Measurements from ENCODE around the gene SMAD6. TPM values are rescaled to one million over a fixed set of nuclear protein-coding genes. Genes with fewer than 3 reads are reported as not detected.
"Not testable (repeated sequence)": the region's sequence is repeated elsewhere in the genome, so short reads cannot be mapped to it uniquely, and the experiment has no call there.

Gene SMAD6
- total RNA-seq, 4 donors from 2014 or later, result 1.7 to 6.3 (median 3.8) TPM

DNA sequence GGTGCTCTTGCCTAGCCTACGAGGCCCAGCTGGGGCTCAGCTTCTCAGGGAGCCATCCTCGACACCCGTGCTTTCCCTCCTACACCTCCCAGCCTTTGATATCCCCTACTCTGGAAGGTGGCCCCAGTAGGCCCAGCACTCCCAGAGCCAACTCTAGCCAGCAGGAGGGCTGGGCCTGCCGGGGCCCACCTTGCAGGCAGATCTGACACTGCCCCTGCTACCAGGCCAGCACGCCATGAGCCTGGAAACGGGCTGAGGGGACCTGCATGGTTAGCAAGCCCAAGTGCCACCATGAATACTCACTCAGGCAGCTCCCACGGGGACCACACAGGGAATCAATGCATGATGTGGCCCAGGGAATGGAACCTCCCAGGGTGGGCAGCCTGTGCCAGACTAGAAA lies 123.7 kb downstream of the SMAD6 start:
- TF ChIP-seq, protein P1, sequence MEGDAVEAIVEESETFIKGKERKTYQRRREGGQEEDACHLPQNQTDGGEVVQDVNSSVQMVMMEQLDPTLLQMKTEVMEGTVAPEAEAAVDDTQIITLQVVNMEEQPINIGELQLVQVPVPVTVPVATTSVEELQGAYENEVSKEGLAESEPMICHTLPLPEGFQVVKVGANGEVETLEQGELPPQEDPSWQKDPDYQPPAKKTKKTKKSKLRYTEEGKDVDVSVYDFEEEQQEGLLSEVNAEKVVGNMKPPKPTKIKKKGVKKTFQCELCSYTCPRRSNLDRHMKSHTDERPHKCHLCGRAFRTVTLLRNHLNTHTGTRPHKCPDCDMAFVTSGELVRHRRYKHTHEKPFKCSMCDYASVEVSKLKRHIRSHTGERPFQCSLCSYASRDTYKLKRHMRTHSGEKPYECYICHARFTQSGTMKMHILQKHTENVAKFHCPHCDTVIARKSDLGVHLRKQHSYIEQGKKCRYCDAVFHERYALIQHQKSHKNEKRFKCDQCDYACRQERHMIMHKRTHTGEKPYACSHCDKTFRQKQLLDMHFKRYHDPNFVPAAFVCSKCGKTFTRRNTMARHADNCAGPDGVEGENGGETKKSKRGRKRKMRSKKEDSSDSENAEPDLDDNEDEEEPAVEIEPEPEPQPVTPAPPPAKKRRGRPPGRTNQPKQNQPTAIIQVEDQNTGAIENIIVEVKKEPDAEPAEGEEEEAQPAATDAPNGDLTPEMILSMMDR (IDR thresholded peaks at IDR 0.05), result no peak
- TF ChIP-seq POLR2A (IDR thresholded peaks at IDR 0.05), result no peak
- Histone ChIP-seq H3K4me1 (peaks cover 0 to 4% (median 0%) of the 10 kb centered on the region in 3 donors), H3K4me3 (no peak overlapping the region), H3K27ac (no peak overlapping the region), H3K9me3 (no peaks in the 10 kb centered on the region), H3K36me3 (no peaks in the 10 kb centered on the region), H3K27me3 (peaks cover 0 to 4% (median 0%) of the 10 kb centered on the region in 4 donors)
- WGBS, 2 donors, result 40 to 100% methylated on average over 1 to 3 of the region's 7 CpGs
- no peak for DNase-seq
- intact Hi-C loops (cut with DNase I), result no loop called here

DNA sequence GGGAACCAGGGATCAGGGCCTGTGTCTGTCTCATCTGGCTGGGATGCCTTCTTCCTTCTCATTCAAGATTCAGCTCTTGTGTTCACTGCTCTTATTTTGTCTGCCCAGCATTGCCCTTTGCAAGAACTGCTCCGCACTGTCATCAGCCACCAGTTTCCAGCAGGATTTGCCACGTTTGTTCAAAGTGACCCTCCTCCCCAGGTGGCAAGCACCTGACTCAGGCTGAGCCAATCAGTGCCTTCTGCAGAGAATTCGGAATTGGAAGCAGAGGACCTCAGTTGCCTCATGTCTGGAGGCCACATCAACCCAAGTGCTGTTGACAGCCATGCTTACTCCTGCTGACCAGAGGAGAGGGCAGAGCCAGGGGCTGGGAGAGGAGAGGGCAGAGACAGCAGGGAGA lies 124.5 kb downstream of the SMAD6 start:
- intact Hi-C loops (cut with DNase I), result no loop called here
- WGBS, 2 donors, result 60 to 81% methylated on average over 2 to 3 of the region's 3 CpGs
- no peak overlapping the region for H3K27ac ChIP-seq
- peaks cover 0 to 4% (median 0%) of the 10 kb centered on the region in 4 donors for H3K27me3 ChIP-seq
- H3K9me3 ChIP-seq, result no peaks in the 10 kb centered on the region
- no peak for TF ChIP-seq POLR2A (IDR thresholded peaks at IDR 0.05)
- TF ChIP-seq, protein P1 (IDR thresholded peaks at IDR 0.05), result no peak
- H3K4me3 ChIP-seq, result no peak overlapping the region
- peaks cover 0 to 4% (median 0%) of the 10 kb centered on the region in 3 donors for H3K4me1 ChIP-seq
- DNase-seq, result no peak
- H3K36me3 ChIP-seq, result no peaks in the 10 kb centered on the region

DNA sequence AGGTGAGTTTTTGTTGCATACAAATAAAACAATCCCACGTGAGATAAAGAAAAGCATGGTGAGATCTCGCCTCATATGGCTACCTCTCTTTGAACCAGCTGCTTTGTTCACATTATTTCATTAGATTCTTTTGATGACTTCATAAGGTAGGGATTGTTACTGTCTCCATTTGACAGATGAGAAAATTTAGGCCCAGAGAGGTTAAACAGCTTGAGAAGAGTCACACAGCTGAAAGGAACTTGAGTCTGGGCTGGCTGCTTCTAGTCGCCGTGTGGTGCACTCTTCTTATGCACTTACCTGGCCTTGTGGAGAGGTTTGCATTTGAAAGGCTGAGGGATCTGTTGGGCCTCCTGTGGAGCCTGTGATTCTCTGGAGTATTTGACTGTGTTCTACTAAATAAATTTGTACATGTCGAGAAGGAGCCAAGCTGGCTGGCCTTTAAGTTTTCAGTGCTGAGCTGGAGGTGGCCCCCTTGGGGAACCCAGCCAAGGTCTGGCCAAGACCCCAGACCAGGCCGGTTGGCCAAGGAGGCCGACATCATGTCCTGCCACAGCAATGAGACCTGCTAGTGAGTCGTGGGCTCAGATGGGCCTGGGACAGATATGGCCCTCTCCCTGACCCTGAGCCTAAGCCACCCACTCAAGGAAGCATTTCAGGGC lies 125.1 kb downstream of the SMAD6 start:
- Histone ChIP-seq H3K36me3 (no peaks in the 10 kb centered on the region), H3K27me3 (peaks cover 0 to 4% (median 0%) of the 10 kb centered on the region in 4 donors), H3K4me3 (no peak overlapping the region), H3K9me3 (no peaks in the 10 kb centered on the region), H3K4me1 (peaks cover 0 to 4% (median 0%) of the 10 kb centered on the region in 3 donors), H3K27ac (no peak overlapping the region)
- no peak for DNase-seq
- 82 to 85% methylated on average over 7 to 8 of the region's 8 CpGs for WGBS, 2 donors
- TF ChIP-seq, protein P1 (IDR thresholded peaks at IDR 0.05), result no peak
- TF ChIP-seq POLR2A (IDR thresholded peaks at IDR 0.05), result no peak
- intact Hi-C loops (cut with DNase I), result no loop called here

DNA sequence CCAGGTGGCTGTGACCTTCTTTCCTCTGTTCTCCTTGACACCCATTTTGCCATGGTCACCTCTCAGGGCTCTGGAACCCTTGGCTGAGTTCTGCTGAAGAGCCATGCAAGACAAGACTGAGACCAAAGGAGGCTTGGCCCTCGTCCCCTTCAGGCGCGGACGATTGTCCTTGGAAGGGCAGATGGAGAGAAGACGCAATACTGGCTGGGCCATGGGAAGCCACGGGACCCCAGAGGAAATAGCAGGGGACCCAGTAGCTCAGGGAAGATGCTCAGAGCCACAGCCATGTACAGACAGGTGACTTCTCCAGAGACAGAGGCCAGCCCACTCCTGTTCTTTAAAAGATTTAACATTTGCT lies 125.6 kb downstream of the SMAD6 start:
- H3K27me3 ChIP-seq, result peaks cover 0 to 4% (median 0%) of the 10 kb centered on the region in 4 donors
- DNase-seq, result no peak
- H3K4me3 ChIP-seq, result no peak overlapping the region
- TF ChIP-seq, protein P1 (IDR thresholded peaks at IDR 0.05), result no peak
- no peak for TF ChIP-seq POLR2A (IDR thresholded peaks at IDR 0.05)
- intact Hi-C loops (cut with DNase I), result no loop called here
- peaks cover 0 to 4% (median 0%) of the 10 kb centered on the region in 3 donors for H3K4me1 ChIP-seq
- H3K36me3 ChIP-seq, result no peaks in the 10 kb centered on the region
- H3K27ac ChIP-seq, result no peak overlapping the region
- H3K9me3 ChIP-seq, result no peaks in the 10 kb centered on the region
- 67 to 100% methylated on average over 2 of the region's 6 CpGs for WGBS, 2 donors

DNA sequence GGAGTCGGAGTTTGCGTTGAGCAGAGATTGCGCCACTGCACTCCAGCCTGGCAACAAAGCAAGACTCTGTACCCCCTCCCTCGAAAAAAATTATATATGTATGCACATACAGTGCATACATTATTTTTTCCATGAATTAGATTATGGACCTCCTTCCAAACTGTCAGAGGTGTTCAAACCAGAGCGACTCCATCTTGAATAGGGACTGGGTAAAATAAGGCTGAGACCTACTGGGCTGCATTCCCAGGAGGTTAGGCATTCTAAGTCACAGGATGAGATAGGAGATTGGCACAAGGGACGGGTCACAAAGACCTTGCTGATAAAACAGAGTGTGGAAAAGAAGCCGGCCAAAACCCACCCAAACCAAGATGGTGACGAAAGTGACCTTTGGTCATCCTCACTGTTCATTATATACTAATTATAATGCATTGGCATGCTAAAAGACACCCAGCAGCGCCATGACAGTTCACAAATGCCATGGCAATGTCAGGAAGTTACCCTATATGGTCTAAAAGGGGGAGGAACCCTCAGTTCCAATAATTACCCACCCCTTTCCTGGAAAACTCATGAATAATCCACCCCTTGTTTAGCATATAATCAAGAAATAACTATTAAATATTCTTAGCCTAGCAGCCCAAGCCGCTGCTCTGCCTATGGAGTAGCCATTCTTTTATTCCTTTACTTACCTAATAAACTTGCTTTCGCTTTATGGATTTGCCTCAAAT lies 126.9 kb downstream of the SMAD6 start:
- DNase-seq; H3K27ac ChIP-seq; H3K4me1 ChIP-seq; H3K4me3 ChIP-seq; H3K27me3 ChIP-seq; H3K9me3 ChIP-seq; intact Hi-C loops (cut with DNase I); H3K36me3 ChIP-seq: not testable (repeated sequence)
- WGBS, 2 donors, result 90 to 91% methylated on average over 10 to 11 of the region's 11 CpGs
